Daoy (cell line): ENCODE data around the gene THOP1. TPM values are rescaled to one million over a fixed set of nuclear protein-coding genes. Genes with fewer than 3 reads are reported as not detected.
"Not testable (repeated sequence)": the region's sequence is repeated elsewhere in the genome, so short reads cannot be mapped to it uniquely, and the experiment has no call there.

Source experiments
- DNase-seq: peaks from one replicate; pipeline ENCODE4 v3.0.0-alpha.2; 2015; ENCODE audit warnings: low read depth
- total RNA-seq: library from RNA; depleted of rRNA; stranded (reverse); fragments of >200 nt; shearing (Covaris generic); gene quantifications from 2 replicates; pipeline ENCODE4 v1.2.3, GENCODE V29; 2014

Gene THOP1
- total RNA-seq, 1 experiment from 2014 or later: 251 TPM

- peak; percentile 99 for DNase-seq
These were observed 2.1 kb upstream of the THOP1 start, which contains the start of gene SGTA for GRCh38 chr19:2782936-2783780. TSS of gene SGTA (minus strand) at chr19:2783273. CDS start at chr19:2769068, 14,205 bp downstream.

GRCh38 chr19:2783781-2784145 lies 1.5 kb upstream of the THOP1 start:
- DNase-seq: no peak

DNA sequence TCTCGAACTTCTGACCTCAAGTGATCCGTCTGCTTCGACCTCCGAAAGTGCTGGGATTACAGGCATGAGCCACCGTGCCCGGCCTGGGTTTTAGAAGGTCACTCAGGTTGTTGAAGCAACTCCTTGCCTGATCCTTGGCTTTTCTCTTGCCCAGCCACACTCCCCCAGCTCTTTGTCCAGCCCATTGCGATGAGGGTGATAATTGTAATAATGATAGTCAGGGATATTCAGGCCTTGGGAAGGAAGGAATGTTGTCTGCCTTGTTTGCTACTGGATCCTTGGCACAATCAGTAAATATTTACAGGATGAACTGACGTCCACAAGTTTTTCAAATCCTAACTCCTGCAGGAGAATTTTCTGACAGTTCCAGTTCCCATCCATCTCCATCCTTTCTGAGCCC lies 1.8 kb downstream of the THOP1 start:
- no peak for DNase-seq

DNA sequence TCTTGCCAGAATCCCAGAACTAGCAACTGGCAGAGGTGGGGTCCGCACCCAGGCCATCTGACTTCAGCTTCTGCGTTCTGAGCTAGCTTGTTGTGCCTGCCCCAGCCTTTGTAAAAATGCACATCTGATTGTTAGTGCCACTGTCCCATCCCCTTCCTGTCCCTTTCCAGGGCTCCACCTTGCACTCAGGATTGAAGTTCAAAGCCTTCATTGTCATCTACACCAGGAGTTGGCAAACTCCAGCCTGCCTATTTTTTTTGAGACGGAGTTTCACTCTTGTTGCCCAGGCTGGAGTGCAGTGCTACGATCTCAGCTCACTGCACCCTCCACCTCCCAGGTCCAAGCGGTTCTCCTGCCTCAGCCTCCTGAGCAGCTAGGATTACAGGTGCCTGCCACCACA lies 2.9 kb downstream of the THOP1 start:
- DNase-seq: no peak

GRCh38 chr19:2790194-2790556 lies 4.9 kb downstream of the THOP1 start:
- no peak for DNase-seq

- no peak for DNase-seq
These were observed 5.4 kb downstream of the THOP1 start for GRCh38 chr19:2790557-2791271.

DNA sequence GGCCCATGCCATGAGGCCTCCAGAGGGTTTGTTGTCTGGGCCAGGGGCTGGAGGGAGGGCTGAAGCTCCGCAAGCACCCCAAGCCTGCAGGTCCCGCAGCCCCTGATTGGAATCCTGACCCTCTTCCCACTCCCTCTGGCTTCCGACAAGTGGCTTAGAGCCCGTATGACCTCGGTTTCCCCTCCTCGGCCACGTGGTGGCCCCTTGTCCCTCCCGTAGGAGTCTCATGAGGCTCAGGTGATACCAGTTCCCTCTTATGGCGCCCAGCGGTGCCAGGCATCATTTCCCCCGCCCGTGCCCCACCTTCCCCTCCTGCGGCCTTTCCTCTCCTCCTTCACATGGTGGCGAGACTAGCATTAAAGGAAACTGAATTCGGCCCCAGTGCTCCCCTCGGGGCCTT lies 6.1 kb downstream of the THOP1 start:
- no peak for DNase-seq

DNA sequence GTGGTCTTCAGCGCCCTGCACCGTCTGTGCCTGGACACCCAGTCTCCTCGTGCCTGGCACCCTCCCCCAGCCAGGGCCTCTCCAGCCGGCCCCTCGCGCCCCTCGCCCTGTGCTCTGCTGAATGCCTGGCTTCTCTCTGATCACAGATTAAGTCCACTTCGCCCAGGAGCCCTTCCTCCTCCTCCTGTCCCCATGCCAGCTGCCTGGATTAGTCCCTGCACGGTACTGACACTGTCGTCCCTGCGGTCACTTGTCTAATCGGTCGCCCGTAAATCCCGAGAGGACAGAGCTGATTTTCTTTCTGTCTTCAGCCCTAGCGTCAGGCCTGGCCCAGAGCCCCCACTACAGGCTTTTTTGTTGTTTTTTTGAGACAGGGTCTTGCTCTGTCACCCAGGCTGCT lies 6.6 kb downstream of the THOP1 start:
- DNase-seq: no peak

DNA sequence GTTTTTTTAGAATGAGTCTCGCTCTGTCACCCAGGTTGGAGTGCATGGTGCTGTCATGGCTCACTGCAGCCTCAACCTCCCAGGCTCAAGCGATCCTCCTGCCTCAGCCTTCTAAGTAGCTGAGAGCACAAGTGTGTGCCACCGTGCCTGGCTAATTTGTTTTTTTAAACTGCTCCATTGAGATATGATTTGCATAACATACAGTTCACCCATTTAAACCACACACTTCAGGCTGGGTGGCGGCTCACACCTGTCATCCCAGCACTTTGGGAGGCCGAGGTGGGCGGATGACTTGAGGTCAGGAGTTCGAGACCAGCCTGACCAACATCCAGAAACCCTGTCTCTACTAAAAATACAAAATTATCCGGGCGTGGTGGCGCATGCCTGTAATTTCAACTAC lies 7.4 kb downstream of the THOP1 start:
- not testable (repeated sequence) for DNase-seq

GRCh38 chr19:2793126-2793525 lies 7.8 kb downstream of the THOP1 start:
- DNase-seq: no peak

- no peak for DNase-seq
These were observed 8.3 kb downstream of the THOP1 start for GRCh38 chr19:2793577-2793976.

DNA sequence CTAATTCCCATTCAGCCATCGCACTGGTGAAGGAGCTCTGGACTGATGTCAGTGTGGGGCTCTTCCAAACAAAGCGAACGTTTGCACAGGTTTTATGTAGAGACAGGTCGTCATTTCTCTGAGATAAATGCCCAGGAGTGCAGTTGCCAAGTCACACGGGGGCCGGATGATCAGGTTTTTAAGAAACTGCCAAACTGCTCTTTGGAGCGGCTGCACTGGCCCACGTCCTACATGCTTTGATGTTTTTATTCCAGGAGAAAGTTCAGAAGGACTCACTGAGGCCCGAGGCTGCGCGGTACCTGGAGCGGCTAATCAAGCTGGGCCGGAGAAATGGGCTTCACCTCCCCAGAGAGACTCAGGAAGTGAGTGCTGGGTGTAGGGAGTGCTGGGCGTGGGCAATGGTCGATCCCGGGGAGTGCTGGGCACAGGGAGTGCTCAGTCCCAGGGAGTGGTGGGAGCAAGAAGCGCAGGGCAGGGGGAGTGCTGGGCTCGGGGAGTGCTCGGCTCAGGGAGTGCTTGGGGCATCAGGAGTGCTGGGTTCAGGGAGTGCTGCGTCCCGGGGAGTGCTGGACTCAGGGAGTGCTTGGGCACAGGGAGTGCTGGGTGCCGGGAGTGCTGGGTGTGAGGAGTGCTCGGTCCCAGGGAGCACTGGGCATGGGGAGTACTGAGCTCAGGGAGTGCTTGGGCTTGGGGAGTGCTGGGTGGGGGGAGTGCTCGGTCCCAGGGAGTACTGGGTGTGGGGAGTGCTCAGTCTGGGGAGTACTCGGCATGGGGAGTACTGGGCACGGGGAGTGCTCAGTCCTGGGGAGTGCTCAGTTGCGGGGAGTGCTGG lies 10.7 kb downstream of the THOP1 start:
- DNase-seq: no peak

DNA sequence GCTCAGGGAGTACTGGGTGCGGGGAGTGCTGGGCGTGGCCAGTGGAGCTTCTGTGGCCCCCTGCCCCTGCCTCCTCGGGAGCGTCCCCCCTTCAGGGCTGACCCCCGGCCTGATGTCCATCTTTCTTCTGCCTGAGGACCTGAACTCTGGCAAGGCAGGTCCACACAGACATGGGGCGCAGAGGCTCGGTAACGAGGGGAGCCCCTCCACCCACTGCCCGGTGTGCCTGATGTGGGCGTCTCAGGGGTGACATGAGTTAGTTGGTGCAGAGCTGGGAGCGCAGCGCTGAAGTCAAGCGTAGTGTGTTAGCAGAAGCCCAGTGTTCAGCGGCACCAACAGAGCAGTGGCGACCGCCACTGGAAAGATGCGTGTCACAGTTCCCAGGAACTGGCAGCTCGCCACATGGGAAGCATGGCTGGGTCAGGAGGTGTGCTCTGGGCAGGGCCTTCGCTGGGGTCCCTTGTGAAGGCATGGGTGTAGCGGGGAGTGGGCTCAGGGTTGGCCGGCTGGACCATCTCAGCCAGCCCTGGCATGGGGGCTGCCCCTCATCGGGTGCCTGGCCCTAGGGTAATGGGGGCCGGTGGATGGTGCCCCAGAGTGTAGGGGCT lies 11.5 kb downstream of the THOP1 start:
- DNase-seq: no peak

DNA sequence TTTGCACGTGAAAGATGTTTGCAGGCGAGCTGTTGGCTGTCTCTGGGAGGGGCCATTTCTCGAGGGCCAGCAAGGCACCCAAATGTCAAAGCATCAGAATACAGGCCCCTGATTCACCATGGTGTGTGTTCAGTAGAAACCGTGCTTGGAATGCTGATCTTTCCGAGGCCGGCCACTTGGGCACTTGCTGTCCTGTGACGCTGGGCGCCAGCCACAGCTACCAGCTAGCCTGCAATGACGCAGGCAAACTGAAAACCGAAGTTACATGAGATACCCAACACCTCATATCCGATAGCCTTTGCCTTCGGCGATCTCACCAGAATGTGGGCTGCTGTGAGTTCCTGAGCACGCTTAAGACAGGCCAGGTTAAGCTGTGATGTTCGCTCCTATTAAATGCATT lies 12.0 kb downstream of the THOP1 start:
- no peak for DNase-seq

DNA sequence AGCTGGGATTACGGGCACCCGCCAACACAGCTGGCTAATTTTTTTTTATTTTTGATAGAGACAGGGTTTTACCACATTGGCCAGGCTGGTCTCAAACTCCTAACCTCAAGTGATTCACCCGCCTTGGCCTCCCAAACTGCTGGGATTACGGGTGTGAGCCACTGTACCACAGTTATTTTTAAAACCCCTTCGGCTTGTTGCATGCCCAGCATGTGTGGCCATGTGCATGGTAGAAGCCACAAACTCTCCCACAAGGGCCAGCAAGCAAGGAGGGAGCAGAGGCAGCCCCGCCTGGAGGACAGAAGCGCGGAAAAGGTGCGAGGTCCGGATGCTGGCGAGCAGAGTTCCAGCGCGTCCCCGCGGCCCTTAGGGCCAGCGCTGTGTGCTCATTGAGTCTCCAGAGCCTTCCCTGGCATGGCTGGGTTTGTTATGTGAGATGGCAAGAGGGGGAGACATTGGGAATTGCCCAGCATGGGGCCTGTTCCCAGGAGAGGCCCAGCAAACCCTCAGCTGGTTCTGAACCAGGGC lies 12.9 kb downstream of the THOP1 start:
- no peak for DNase-seq

DNA sequence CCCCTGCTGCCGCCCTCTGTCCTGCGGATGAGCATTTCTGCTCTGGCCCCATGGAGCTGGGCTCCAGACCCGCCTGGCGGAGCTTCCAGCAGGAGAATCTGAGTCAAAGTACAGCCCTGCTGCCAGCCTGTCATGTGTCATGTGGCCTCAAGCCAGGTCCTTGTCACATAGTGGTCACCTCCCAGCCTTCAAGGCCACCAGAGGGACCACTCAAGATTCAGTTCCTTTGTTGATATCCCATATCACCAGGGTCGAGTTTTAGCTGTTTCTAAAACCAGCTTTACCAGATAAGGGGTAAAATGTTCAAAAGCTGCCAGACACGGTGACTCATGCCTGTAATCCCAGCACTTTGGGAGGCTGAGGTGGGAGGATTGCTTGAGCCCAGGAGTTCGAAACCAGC lies 13.4 kb downstream of the THOP1 start:
- DNase-seq: no peak

GRCh38 chr19:2799273-2800020 lies 14.1 kb downstream of the THOP1 start:
- DNase-seq: no peak

DNA sequence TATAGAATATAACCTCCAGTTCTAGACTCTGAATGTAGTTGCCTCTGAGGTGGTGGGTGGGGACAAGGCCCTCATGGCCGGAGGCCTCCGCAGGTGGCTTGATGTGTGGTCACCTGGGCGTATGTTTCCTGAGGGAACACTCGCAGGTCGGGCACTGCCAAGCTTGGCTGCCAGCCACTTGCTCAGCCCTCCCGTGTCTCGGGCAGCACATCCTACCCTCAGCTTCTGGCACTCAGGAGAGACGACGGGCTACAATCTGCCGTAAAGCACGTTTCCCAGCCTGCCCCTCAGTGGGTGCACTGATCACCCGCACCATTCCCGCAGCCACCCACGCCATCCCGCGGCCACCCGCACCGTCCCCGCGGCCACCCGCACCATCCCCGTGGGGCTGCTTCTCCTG lies 15.2 kb downstream of the THOP1 start:
- no peak for DNase-seq

- no peak for DNase-seq
These were observed 17.5 kb downstream of the THOP1 start for GRCh38 chr19:2802826-2803225.

- no peak for DNase-seq
These were observed 18.3 kb downstream of the THOP1 start for GRCh38 chr19:2803486-2804155.
